NB4 (cell line): ENCODE data around the gene ZMYND15.

Source experiments
- DNase-seq: peaks from one replicate; pipeline ENCODE4 v3.0.0; 2010; ENCODE audit warnings: low read depth
- H3K4me3 ChIP-seq: one replicate; pipeline ENCODE4 v1.5.1; 2011; ENCODE audit warnings: mild to moderate bottlenecking, low read depth, low read length, moderate library complexity
- MAX ChIP-seq: IDR thresholded peaks from 2 replicates; pipeline ENCODE4 v1.6.1; 2011; ENCODE audit warnings: low read depth, low read length
- MYC ChIP-seq: IDR thresholded peaks from 2 replicates; pipeline ENCODE4 v1.6.1; 2011; ENCODE audit warnings: low read depth, low read length
- POLR2A ChIP-seq: IDR thresholded peaks from 2 replicates; pipeline ENCODE4 v1.6.1; 2011; ENCODE audit warnings: mild to moderate bottlenecking; ENCODE audit not compliant: insufficient read length; ENCODE audit errors: extremely low read depth
- TF ChIP-seq, protein P1 (sequence below): IDR thresholded peaks from one replicate; pipeline ENCODE4 v1.5.1; 2012; ENCODE audit warnings: low read depth, low read length

The ZMYND15 gene

DNA sequence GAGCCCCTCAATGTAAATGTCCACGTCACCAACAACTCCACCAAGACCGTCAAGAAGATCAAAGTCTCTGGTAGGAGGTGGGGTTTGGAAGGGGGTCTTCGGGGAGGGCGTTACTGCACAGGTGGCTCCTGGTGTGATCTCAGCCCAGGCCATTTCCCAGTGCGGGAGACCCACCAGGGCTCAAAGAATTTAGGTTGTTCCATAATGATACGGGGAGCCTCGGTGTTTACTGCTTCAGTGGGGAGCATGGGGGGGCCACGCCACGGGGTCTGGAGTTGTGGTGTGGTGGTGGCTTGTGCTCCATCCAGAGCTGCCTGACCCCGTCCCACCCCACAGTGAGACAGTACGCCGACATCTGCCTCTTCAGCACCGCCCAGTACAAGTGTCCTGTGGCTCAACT lies 21.4 kb upstream of the ZMYND15 start:
- H3K4me3 ChIP-seq: no peak overlapping the region
- no peak for DNase-seq
- TF ChIP-seq, protein P1, sequence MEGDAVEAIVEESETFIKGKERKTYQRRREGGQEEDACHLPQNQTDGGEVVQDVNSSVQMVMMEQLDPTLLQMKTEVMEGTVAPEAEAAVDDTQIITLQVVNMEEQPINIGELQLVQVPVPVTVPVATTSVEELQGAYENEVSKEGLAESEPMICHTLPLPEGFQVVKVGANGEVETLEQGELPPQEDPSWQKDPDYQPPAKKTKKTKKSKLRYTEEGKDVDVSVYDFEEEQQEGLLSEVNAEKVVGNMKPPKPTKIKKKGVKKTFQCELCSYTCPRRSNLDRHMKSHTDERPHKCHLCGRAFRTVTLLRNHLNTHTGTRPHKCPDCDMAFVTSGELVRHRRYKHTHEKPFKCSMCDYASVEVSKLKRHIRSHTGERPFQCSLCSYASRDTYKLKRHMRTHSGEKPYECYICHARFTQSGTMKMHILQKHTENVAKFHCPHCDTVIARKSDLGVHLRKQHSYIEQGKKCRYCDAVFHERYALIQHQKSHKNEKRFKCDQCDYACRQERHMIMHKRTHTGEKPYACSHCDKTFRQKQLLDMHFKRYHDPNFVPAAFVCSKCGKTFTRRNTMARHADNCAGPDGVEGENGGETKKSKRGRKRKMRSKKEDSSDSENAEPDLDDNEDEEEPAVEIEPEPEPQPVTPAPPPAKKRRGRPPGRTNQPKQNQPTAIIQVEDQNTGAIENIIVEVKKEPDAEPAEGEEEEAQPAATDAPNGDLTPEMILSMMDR: no peak
- TF ChIP-seq POLR2A: no peak
- TF ChIP-seq MYC: no peak
- TF ChIP-seq MAX: no peak

GRCh38 chr17:4719146-4719545 lies 20.5 kb upstream of the ZMYND15 start:
- no peak for TF ChIP-seq MYC
- TF ChIP-seq POLR2A: no peak
- TF ChIP-seq MAX: no peak
- TF ChIP-seq, protein P1: no peak
- H3K4me3 ChIP-seq: no peak overlapping the region
- no peak for DNase-seq

DNA sequence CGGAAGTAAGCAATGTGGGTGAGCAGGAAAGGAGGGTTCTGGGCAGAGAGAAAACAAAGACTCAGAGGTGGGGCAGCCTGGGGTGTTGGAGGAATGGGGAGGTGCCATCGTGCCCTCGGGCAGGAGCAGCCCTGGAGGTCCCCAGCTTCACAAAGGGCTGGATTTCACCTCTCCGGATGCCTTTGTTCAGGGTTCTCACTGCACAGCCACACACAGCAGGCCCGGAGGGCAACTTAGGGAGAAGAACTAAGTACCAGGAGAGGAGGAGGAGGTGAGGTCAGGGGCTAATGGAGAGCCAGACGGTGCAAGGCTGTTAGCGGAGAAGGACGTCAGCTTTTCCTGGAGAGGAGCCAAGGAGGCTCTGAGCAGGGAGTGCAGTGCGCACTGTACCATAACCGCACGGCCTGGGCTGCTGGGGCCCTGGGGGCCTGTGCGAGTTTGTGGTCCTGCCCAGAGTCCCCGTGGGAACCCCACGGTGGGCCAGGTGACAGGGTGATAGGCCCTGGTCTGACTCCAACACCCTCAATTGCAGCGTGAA lies 19.9 kb upstream of the ZMYND15 start:
- no peak overlapping the region for H3K4me3 ChIP-seq
- DNase-seq: no peak

GRCh38 chr17:4720787-4721186 lies 18.8 kb upstream of the ZMYND15 start:
- H3K4me3 ChIP-seq: no peak overlapping the region
- no peak for DNase-seq
- TF ChIP-seq, protein P1: no peak
- TF ChIP-seq MYC (no peak), MAX (no peak), POLR2A (no peak)

More for the DNA sequence above, 19.9 kb upstream of the ZMYND15 start:
- no peak for TF ChIP-seq POLR2A
- TF ChIP-seq, protein P1: no peak
- TF ChIP-seq MYC: no peak

DNA sequence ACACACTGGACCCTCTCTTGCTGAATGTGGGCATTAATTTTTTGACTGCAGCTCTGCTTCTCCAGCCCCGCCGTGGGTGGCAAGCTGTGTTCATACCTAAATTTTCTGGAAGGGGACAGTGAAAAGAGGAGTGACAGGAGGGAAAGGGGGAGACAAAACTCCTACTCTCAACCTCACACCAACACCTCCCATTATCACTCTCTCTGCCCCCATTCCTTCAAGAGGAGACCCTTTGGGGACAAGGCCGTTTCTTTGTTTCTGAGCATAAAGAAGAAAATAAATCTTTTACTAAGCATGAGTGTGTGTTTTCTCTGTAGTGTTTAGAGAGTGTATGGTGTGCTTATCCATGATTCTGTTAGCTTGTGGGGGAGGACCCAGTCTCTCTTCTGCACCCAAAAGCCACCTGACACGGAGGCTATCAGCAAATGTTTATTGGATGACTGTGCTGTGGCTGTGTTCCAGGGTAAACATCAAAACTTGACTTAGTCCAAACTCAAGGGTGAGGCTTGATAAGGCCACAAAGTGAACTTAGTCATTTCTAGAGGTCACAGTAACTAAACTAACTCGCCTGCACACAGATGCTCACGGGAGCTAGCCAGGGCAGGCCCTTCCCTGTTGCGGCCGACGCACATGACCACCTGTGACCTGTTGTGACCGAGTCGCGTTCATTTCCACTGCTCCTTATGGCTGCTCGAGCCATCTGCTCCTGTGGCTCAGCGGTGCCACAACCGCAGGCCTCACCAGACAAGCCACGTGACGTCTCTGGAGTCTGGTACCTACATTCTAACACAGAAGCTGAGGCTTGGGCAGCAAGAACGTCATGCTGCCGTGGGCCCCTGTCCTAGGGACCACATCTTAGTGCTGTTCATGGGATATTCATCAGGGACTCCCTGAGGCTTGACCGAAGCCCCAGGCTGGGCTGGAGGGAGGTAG lies 18.2 kb upstream of the ZMYND15 start:
- H3K4me3 ChIP-seq: no peak overlapping the region
- no peak for DNase-seq
- TF ChIP-seq, protein P1: no peak
